ENCODE results near the gene PLCE1.
"Not testable (repeated sequence)": the region's sequence is repeated elsewhere in the genome, so short reads cannot be mapped to it uniquely, and the experiment has no call there.

DNA sequence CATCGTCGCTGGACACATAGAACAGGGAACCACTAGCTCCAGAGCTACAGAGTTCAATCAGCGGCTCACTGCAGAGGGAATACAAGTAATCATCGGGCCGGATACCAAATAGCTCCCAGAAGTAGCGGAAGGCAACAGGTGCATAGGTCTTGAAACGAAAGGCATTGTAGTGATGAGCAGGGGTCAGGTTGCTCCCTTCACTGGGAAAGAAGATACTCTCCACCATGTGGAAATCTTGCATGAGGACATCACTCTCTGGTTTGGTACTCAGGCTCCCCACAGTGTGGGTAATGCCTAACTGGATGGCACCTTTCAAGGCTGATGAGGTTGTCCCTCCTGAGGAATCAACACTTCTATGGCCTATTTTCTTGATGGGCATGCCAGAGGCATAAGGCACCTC is 32.7 kb upstream of the PLCE1 start:
- not testable (repeated sequence) for TF ChIP-seq ZHX1 (CRISPR knock-in tag; IDR thresholded peaks at IDR 0.05; ENCODE audit: low read depth); RAD51 (IDR thresholded peaks at IDR 0.05; ENCODE audit: borderline replicate concordance); CHD4 (IDR thresholded peaks at IDR 0.05; ENCODE audit: borderline replicate concordance, low read length); CTCF (CRISPR knock-in tag; IDR thresholded peaks at IDR 0.05); USF2 (IDR thresholded peaks at IDR 0.05; ENCODE audit: low read depth, low read length); USF2 (CRISPR knock-in tag; IDR thresholded peaks at IDR 0.05; ENCODE audit: borderline replicate concordance); UBTF (CRISPR knock-in tag; IDR thresholded peaks at IDR 0.05); ATF6 (CRISPR knock-in tag; conservative IDR thresholded peaks at IDR 0.05); HOXA7 (CRISPR knock-in tag; IDR thresholded peaks at IDR 0.05); ARID3A (IDR thresholded peaks at IDR 0.05; ENCODE audit: low read depth, low read length); RFX5 (IDR thresholded peaks at IDR 0.05; ENCODE audit: low read depth, low read length); ZNF510 (CRISPR knock-in tag; IDR thresholded peaks at IDR 0.05; ENCODE audit: low read depth)
- TF ChIP-seq, protein P1, sequence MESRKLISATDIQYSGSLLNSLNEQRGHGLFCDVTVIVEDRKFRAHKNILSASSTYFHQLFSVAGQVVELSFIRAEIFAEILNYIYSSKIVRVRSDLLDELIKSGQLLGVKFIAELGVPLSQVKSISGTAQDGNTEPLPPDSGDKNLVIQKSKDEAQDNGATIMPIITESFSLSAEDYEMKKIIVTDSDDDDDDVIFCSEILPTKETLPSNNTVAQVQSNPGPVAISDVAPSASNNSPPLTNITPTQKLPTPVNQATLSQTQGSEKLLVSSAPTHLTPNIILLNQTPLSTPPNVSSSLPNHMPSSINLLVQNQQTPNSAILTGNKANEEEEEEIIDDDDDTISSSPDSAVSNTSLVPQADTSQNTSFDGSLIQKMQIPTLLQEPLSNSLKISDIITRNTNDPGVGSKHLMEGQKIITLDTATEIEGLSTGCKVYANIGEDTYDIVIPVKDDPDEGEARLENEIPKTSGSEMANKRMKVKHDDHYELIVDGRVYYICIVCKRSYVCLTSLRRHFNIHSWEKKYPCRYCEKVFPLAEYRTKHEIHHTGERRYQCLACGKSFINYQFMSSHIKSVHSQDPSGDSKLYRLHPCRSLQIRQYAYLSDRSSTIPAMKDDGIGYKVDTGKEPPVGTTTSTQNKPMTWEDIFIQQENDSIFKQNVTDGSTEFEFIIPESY (CRISPR knock-in tag; IDR thresholded peaks at IDR 0.05): not testable (repeated sequence)
